ENCODE data around the gene DNAJC5G. TPM values are rescaled to one million over a fixed set of nuclear protein-coding genes. Genes with fewer than 3 reads are reported as not detected.
"Not testable (repeated sequence)": the region's sequence is repeated elsewhere in the genome, so short reads cannot be mapped to it uniquely, and the experiment has no call there.

The DNAJC5G gene
- total RNA-seq, 1 experiment from 2014 or later: not detected

- Histone ChIP-seq H3K4me2 (no peak overlapping the region), H3K27ac (no peak overlapping the region), H3K9me2 (ENCODE audit: insufficient read depth) (no peaks in the 10 kb centered on the region), H4K20me1 (ENCODE audit: insufficient read depth) (no peaks in the 10 kb centered on the region), H3F3A (ENCODE audit: insufficient read depth, low read depth) (peaks cover 11% of the 10 kb centered on the region), H3K27me3 (ENCODE audit: insufficient read depth, low read depth) (no peaks in the 10 kb centered on the region), H3K4me3 (no peak overlapping the region), H3K36me3 (ENCODE audit: low read depth) (no peaks in the 10 kb centered on the region), H3K9me3 (ENCODE audit: insufficient read depth, low read depth) (no peaks in the 10 kb centered on the region), H2AFZ (no peak overlapping the region), H3K4me1 (replicated peaks; ENCODE audit: insufficient read depth) (peaks cover 7% of the 10 kb centered on the region), H3K79me2 (ENCODE audit: low read depth) (no peaks in the 10 kb centered on the region)
- intact Hi-C loops (cut with micrococcal nuclease; ENCODE audit: unreplicated experiment): no loop called here
- no TSS peak for BruUV-seq (replicated peaks)
- TF ChIP-seq CTCF (conservative IDR thresholded peaks at IDR 0.05): no peak
- TF ChIP-seq EZH2 (IDR thresholded peaks at IDR 0.05; ENCODE audit: low read depth): no peak
- CTCF ChIA-PET: no interaction called here
- DNase-seq: no peak
- POLR2A ChIA-PET (ENCODE audit: unreplicated experiment): no interaction called here
Measured at GRCh38 chr2:27298391-27299080, 23.3 kb downstream of the DNAJC5G start.

GRCh38 chr2:27300606-27301005, 25.4 kb downstream of the DNAJC5G start:
- H3K4me1 ChIP-seq (replicated peaks; ENCODE audit: insufficient read depth); H3K79me2 ChIP-seq (ENCODE audit: low read depth); DNase-seq; H3K4me3 ChIP-seq; H3K4me2 ChIP-seq; H3K27me3 ChIP-seq (ENCODE audit: insufficient read depth, low read depth); BruUV-seq (replicated peaks); H3K9me2 ChIP-seq (ENCODE audit: insufficient read depth); H3K36me3 ChIP-seq (ENCODE audit: low read depth); POLR2A ChIA-PET (ENCODE audit: unreplicated experiment); H3K27ac ChIP-seq; H4K20me1 ChIP-seq (ENCODE audit: insufficient read depth); H3K9me3 ChIP-seq (ENCODE audit: insufficient read depth, low read depth); H2AFZ ChIP-seq; H3F3A ChIP-seq (ENCODE audit: insufficient read depth, low read depth): not testable (repeated sequence)
- intact Hi-C loops (cut with micrococcal nuclease; ENCODE audit: unreplicated experiment): loop anchor here (5.0 kb wide), 1 partner anchor 33 kb away; no protein-coding TSS in a partner anchor
- CTCF ChIA-PET: interaction anchor here (1.6 kb wide), 1 partner anchor 21 kb away, joined by 6 read pairs; no protein-coding TSS in a partner anchor

- ChIA-PET POLR2A (ENCODE audit: unreplicated experiment) (interaction anchor here (0.6 kb wide), 1 partner anchor 11 kb away, joined by 4 read pairs; no protein-coding TSS in a partner anchor), CTCF (interaction anchor here (0.6 to 1.7 kb wide), 9 partner anchors 10 to 455 kb away, joined by 3 to 18 read pairs (median 4); partner anchors contain the start of gene TRIM54)
- intact Hi-C loops (cut with micrococcal nuclease; ENCODE audit: unreplicated experiment): loop anchor here (1.0 to 5.0 kb wide), 4 partner anchors 36 to 342 kb away; no protein-coding TSS in a partner anchor
- H3K36me3 ChIP-seq (ENCODE audit: low read depth): no peaks in the 10 kb centered on the region
- BruUV-seq (replicated peaks): no TSS peak
- no peaks in the 10 kb centered on the region for H3K9me2 ChIP-seq (ENCODE audit: insufficient read depth)
- H4K20me1 ChIP-seq (ENCODE audit: insufficient read depth): no peaks in the 10 kb centered on the region
- peak; percentile 97 for TF ChIP-seq CTCF (conservative IDR thresholded peaks at IDR 0.05)
- TF ChIP-seq EZH2 (IDR thresholded peaks at IDR 0.05; ENCODE audit: low read depth): no peak
- no peaks in the 10 kb centered on the region for H3K79me2 ChIP-seq (ENCODE audit: low read depth)
- DNase-seq: peak; percentile 36 to 64
- peak overlapping the region; percentile 64 for H3K4me2 ChIP-seq
- H3K27me3 ChIP-seq (ENCODE audit: insufficient read depth, low read depth): no peaks in the 10 kb centered on the region
- no peaks in the 10 kb centered on the region for H3K9me3 ChIP-seq (ENCODE audit: insufficient read depth, low read depth)
- no peak overlapping the region for H3K27ac ChIP-seq
- peak overlapping the region; percentile 19; the same call in 1 of the 2 replicates for H3K4me3 ChIP-seq
- H2AFZ ChIP-seq: 0 out of 2 replicates have a peak overlapping the region, but pooled peaks have one; percentile 28
- H3K4me1 ChIP-seq (replicated peaks; ENCODE audit: insufficient read depth): no peaks in the 10 kb centered on the region; the same call in 1 of the 2 replicates
- no peaks in the 10 kb centered on the region for H3F3A ChIP-seq (ENCODE audit: insufficient read depth, low read depth)
Measured at GRCh38 chr2:27303093-27304025, 28.1 kb downstream of the DNAJC5G start.
